IMR-90 (cell line): Measurements from ENCODE around the gene STK32A. TPM values are rescaled to one million over a fixed set of nuclear protein-coding genes. Genes with fewer than 3 reads are reported as not detected.

Experiments
- ATAC-seq: fragments of 200-7000 bp; cut with Tn5 transposase; 2 replicates; pipeline ENCODE4 v1.9.1; 2020; ENCODE audit warnings: low read depth, mild to moderate bottlenecking, moderate library complexity
- BruUV-seq: library from RNA; stranded (reverse); fragments of 400-500 nt; replicated peaks from 2 replicates; lab custom pipeline; 2021; lab: Mats Ljungman, UMichigan
- CTCF ChIA-PET: fragments of 300-600 bp; formaldehyde crosslinking; extraction: SDS; loops from one replicate; lab custom pipeline; 2021; ENCODE audit warnings: antibody characterized with exemption; lab: Yijun Ruan, JAX
- POLR2A ChIA-PET: fragments of 300-600 bp; sonication (Branson Sonifier 250); formaldehyde crosslinking; loops from one replicate; lab custom pipeline; 2022; ENCODE audit warnings: antibody characterized with exemption; ENCODE audit not compliant: unreplicated experiment; lab: Charles Lee
- DNase-seq: peaks from one replicate; pipeline ENCODE4 v3.0.0; 2013
- H2AFZ ChIP-seq: replicated peaks from 2 replicates; pipeline ENCODE3; 2013; ENCODE audit warnings: low read length, mild to moderate bottlenecking; ENCODE audit not compliant: poor library complexity
- H2AK5ac ChIP-seq: 2 replicates; pipeline ENCODE4 v1.6.1; 2013; ENCODE audit warnings: low read depth, low read length, inconsistent platforms
- H2AK9ac ChIP-seq: replicated peaks from 2 replicates; pipeline ENCODE3; 2013; ENCODE audit warnings: mild to moderate bottlenecking, low read depth, low read length, moderate library complexity; ENCODE audit not compliant: poor library complexity
- H2BK120ac ChIP-seq: 2 replicates; pipeline ENCODE4 v1.6.1; 2013; ENCODE audit warnings: low read depth, low read length, inconsistent platforms
- H2BK15ac ChIP-seq: 3 replicates; pipeline ENCODE4 v1.6.1; 2013; ENCODE audit warnings: low read depth, low read length, inconsistent platforms
- H2BK20ac ChIP-seq: 2 replicates; pipeline ENCODE4 v1.6.1; 2013; ENCODE audit warnings: low read depth, mild to moderate bottlenecking, inconsistent platforms, low read length, moderate library complexity
- H2BK5ac ChIP-seq: 2 replicates; pipeline ENCODE4 v1.6.1; 2013; ENCODE audit warnings: mild to moderate bottlenecking, low read depth, low read length, inconsistent platforms; ENCODE audit not compliant: poor library complexity, severe bottlenecking
- H3K14ac ChIP-seq: replicated peaks from 2 replicates; pipeline ENCODE4 v1.6.1; 2013; ENCODE audit warnings: low read depth, low read length, inconsistent platforms
- H3K18ac ChIP-seq: 2 replicates; pipeline ENCODE4 v1.6.1; 2013; ENCODE audit warnings: low read depth, low read length, control low read depth
- H3K23ac ChIP-seq: 2 replicates; pipeline ENCODE4 v1.6.1; 2013; ENCODE audit warnings: low read depth, low read length, inconsistent platforms
- H3K27ac ChIP-seq: 2 replicates; pipeline ENCODE4 v1.5.1; 2013; ENCODE audit warnings: mild to moderate bottlenecking, control low read depth, low read length; ENCODE audit not compliant: insufficient read depth
- H3K27me3 ChIP-seq: 2 replicates; pipeline ENCODE4 v1.6.1; 2013; ENCODE audit warnings: low read length; ENCODE audit not compliant: control insufficient read depth, insufficient read depth
- H3K36me3 ChIP-seq: 2 replicates; pipeline ENCODE4 v1.6.1; 2013; ENCODE audit warnings: low read length, mixed read lengths; ENCODE audit not compliant: control insufficient read depth, insufficient read depth
- H3K4ac ChIP-seq: 2 replicates; pipeline ENCODE4 v1.6.1; 2013; ENCODE audit warnings: low read depth, low read length, inconsistent platforms
- H3K4me1 ChIP-seq: 2 replicates; pipeline ENCODE4 v1.6.1; 2013; ENCODE audit warnings: low read length, mixed read lengths; ENCODE audit not compliant: control insufficient read depth, insufficient read depth
- H3K4me2 ChIP-seq: 2 replicates; pipeline ENCODE4 v1.6.1; 2013; ENCODE audit warnings: low read depth, mild to moderate bottlenecking, control low read depth, low read length, moderate library complexity
- H3K4me3 ChIP-seq: 2 replicates; pipeline ENCODE4 v1.5.1; 2013; ENCODE audit warnings: low read depth, mild to moderate bottlenecking, control low read depth, low read length, moderate library complexity; ENCODE audit not compliant: insufficient read depth
- H3K56ac ChIP-seq: 2 replicates; pipeline ENCODE4 v1.6.1; 2013; ENCODE audit warnings: low read length, inconsistent platforms; ENCODE audit not compliant: insufficient read depth; ENCODE audit errors: extremely low read depth
- H3K79me1 ChIP-seq, 2 experiments: 2 replicates each; pipeline ENCODE4 v1.6.1; 2013; ENCODE audit warnings: low read length in 2 of 2, inconsistent platforms in 1 of 2, low read depth in 1 of 2
- H3K9ac ChIP-seq: 2 replicates; pipeline ENCODE4 v1.6.1; 2013; ENCODE audit warnings: low read depth, low read length, control low read depth
- H3K9me1 ChIP-seq: 2 replicates; pipeline ENCODE4 v1.6.1; 2013; ENCODE audit warnings: low read length, inconsistent platforms; ENCODE audit not compliant: insufficient read depth
- H3K9me3 ChIP-seq: 2 replicates; pipeline ENCODE4 v1.6.1; 2013; ENCODE audit warnings: low read length; ENCODE audit not compliant: control insufficient read depth, insufficient read depth
- H4K20me1 ChIP-seq: 2 replicates; pipeline ENCODE4 v1.6.1; 2013; ENCODE audit warnings: low read length, inconsistent platforms; ENCODE audit not compliant: insufficient read depth
- H4K5ac ChIP-seq: 2 replicates; pipeline ENCODE4 v1.6.1; 2013; ENCODE audit warnings: mild to moderate bottlenecking, low read depth, low read length, control low read depth
- H4K8ac ChIP-seq, 2 experiments: 2 replicates each; pipeline ENCODE4 v1.6.1; 2013; ENCODE audit warnings: low read depth in 2 of 2, low read length in 2 of 2, control low read depth in 1 of 2, inconsistent platforms in 1 of 2
- H4K91ac ChIP-seq: 2 replicates; pipeline ENCODE4 v1.6.1; 2013; ENCODE audit warnings: low read depth, low read length, inconsistent platforms; ENCODE audit not compliant: insufficient read depth
- BHLHE40 ChIP-seq: fragments of 150-350 bp; IDR thresholded peaks from 2 replicates; pipeline ENCODE4 v1.6.1; 2016; ENCODE audit warnings: mild to moderate bottlenecking, low read depth, low read length
- CEBPB ChIP-seq: IDR thresholded peaks from 2 replicates; pipeline ENCODE4 v1.6.1; 2012; ENCODE audit warnings: low read depth, low read length, improper control_type of control experiment
- CTCF ChIP-seq: conservative IDR thresholded peaks from 2 replicates; pipeline ENCODE4 v1.5.1; 2012; ENCODE audit warnings: mild to moderate bottlenecking, low read depth, low read length, improper control_type of control experiment
- FOS ChIP-seq: fragments of 150-350 bp; IDR thresholded peaks from 2 replicates; pipeline ENCODE4 v1.6.1; 2016; ENCODE audit warnings: low read depth, low read length
- MAFK ChIP-seq: IDR thresholded peaks from 2 replicates; pipeline ENCODE4 v1.6.1; 2012; ENCODE audit warnings: low read depth, low read length, improper control_type of control experiment
- MAZ ChIP-seq: IDR thresholded peaks from 2 replicates; pipeline ENCODE4 v1.6.1; 2012; ENCODE audit warnings: low read depth, mild to moderate bottlenecking, low read length, improper control_type of control experiment, moderate library complexity, borderline replicate concordance
- MXI1 ChIP-seq: IDR thresholded peaks from 2 replicates; pipeline ENCODE4 v1.6.1; 2012; ENCODE audit warnings: low read depth, mild to moderate bottlenecking, low read length, moderate library complexity, borderline replicate concordance
- NFE2L2 ChIP-seq: fragments of 150-350 bp; IDR thresholded peaks from 2 replicates; pipeline ENCODE4 v1.6.1; 2016; ENCODE audit warnings: low read depth, mild to moderate bottlenecking, low read length
- RAD21 ChIP-seq: IDR thresholded peaks from 2 replicates; pipeline ENCODE4 v1.6.1; 2012; ENCODE audit warnings: low read length, improper control_type of control experiment
- SMC3 ChIP-seq: fragments of 150-350 bp; IDR thresholded peaks from 2 replicates; pipeline ENCODE4 v1.6.1; 2016; ENCODE audit warnings: low read depth, mild to moderate bottlenecking, antibody characterized with exemption, low read length, moderate library complexity
- USF2 ChIP-seq: fragments of 150-350 bp; IDR thresholded peaks from 2 replicates; pipeline ENCODE4 v1.6.1; 2017; ENCODE audit warnings: mild to moderate bottlenecking, antibody characterized with exemption, low read length, low read depth
- WGBS, 2 experiments: methylation state at CpG; one replicate each; pipeline versions ENCODE4 v1.1.5 to v1.1.7; 2013; ENCODE audit warnings: missing lambda C conversion rate in 2 of 2; ENCODE audit not compliant: insufficient read length in 1 of 2; ENCODE audit errors: extremely low coverage in 2 of 2; 5-methylcytosine and 5-hydroxymethylcytosine counted together
- dilution Hi-C: fragments of 300-500 bp; cut with HindIII; formaldehyde crosslinking; loops from one replicate; pipeline ENCODE4 v1.14.3; 2018; ENCODE audit warnings: low sequenced_read_pairs; ENCODE audit not compliant: unreplicated experiment
- in situ Hi-C: fragments of 300-500 bp; cut with MboI; formaldehyde crosslinking; loops from 3 replicates; pipeline ENCODE4 v1.14.3; 2019; ENCODE audit warnings: low sequenced_read_pairs, inconsistent platforms, mixed read lengths
- intact Hi-C: fragments of 100-400 bp; cut with micrococcal nuclease; formaldehyde crosslinking; loops from 2 replicates; pipeline ENCODE4 v1.10.0; 2022
- polyA plus RNA-seq, 3 experiments: library from polyadenylated mRNA; depleted of rRNA; stranded (reverse); fragments of >200 nt; gene quantifications; 2 replicates each; pipeline ENCODE4 v1.2.3, GENCODE V29; 2012; ENCODE audit warnings: low replicate concordance in 1 of 3
- total RNA-seq: library from RNA; depleted of rRNA; stranded (reverse); fragments of >200 nt; gene quantifications from 2 replicates; pipeline ENCODE4 v1.2.3, GENCODE V29; 2012

STK32A gene
- total and polyA plus RNA-seq, 2 of the 4 experiments (the other 2 are of a cell fraction): 0.12 to 0.18 TPM

- Histone ChIP-seq H3K14ac (no peak overlapping the region), H2BK20ac (no peak overlapping the region), H3K9ac (no peak overlapping the region), H3K9me1 (no peaks in the 10 kb centered on the region), H4K5ac (no peak overlapping the region), H4K20me1 (no peaks in the 10 kb centered on the region), H3K27ac (no peak overlapping the region), H2BK120ac (no peak overlapping the region), H3K18ac (no peak overlapping the region), H3K9me3 (no peaks in the 10 kb centered on the region), H3K36me3 (no peaks in the 10 kb centered on the region), H3K27me3 (no peaks in the 10 kb centered on the region; the same call in 1 of the 2 replicates), H3K23ac (no peak overlapping the region), H4K8ac (no peak overlapping the region), H3K56ac (no peak overlapping the region), H2AK5ac (no peak overlapping the region), H3K4me3 (no peak overlapping the region), H3K4ac (no peak overlapping the region), H2AK9ac (no peak overlapping the region), H2AFZ (no peak overlapping the region), H3K4me1 (no peaks in the 10 kb centered on the region), H2BK5ac (no peak overlapping the region), H2BK15ac (no peak overlapping the region), H4K91ac (no peak overlapping the region), H3K4me2 (no peak overlapping the region), H3K79me1 (no peaks in the 10 kb centered on the region)
- in situ Hi-C loops (loop anchor here (10.0 kb wide), 1 partner anchor 359 kb away; no protein-coding TSS in a partner anchor), dilution Hi-C loops (no loop called here), intact Hi-C loops (loop anchor here (2.0 to 10.0 kb wide), 2 partner anchors 165 to 599 kb away; no protein-coding TSS in a partner anchor)
- BruUV-seq: no TSS peak
- ATAC-seq: no peak
- WGBS, 2 experiments: no CpG with 5 or more reads among the region's 9 CpGs
- TF ChIP-seq CEBPB (no peak), NFE2L2 (no peak), SMC3 (no peak), MAZ (no peak), MXI1 (no peak), RAD21 (no peak), FOS (no peak), BHLHE40 (no peak), MAFK (no peak), CTCF (no peak), USF2 (no peak)
- ChIA-PET CTCF (no interaction called here), POLR2A (no interaction called here)
- DNase-seq: no peak
Observed at GRCh38 chr5:147225938-147226337, 8.9 kb upstream of the STK32A start.
